AG04450 (cell line): ENCODE data around the gene HIP1. TPM values are rescaled to one million over a fixed set of nuclear protein-coding genes. Genes with fewer than 3 reads are reported as not detected.

Experiments used
- CTCF ChIA-PET: fragments of 300-600, 350-600 bp; formaldehyde crosslinking; extraction: SDS; loops from one replicate; lab custom pipeline; 2022; ENCODE audit warnings: antibody characterized with exemption, inconsistent platforms; lab: Charles Lee
- POLR2A ChIA-PET: fragments of 350-600 bp; formaldehyde crosslinking; extraction: SDS; loops from one replicate; lab custom pipeline; 2021; ENCODE audit warnings: antibody characterized with exemption, inconsistent platforms; lab: Yijun Ruan, JAX
- DNase-seq: peaks from one replicate; pipeline ENCODE4 v3.0.0-alpha.2; 2011; ENCODE audit warnings: low read depth, low spot score
- H3K27ac ChIP-seq: one replicate; pipeline ENCODE4 v1.5.1; 2012; ENCODE audit warnings: low read depth, low read length, control low read depth
- H3K27me3 ChIP-seq: one replicate; pipeline ENCODE4 v1.6.0; 2012; ENCODE audit warnings: low read length; ENCODE audit not compliant: control insufficient read depth, insufficient read depth
- H3K4me3 ChIP-seq: 2 replicates; pipeline ENCODE4 v1.5.1; 2011; ENCODE audit warnings: mild to moderate bottlenecking, low read depth, low read length, control low read depth
- H3K9me3 ChIP-seq: 2 replicates; pipeline ENCODE4 v1.5.1; 2012; ENCODE audit warnings: low read length; ENCODE audit not compliant: control insufficient read depth, insufficient read depth
- CTCF ChIP-seq: IDR thresholded peaks from 2 replicates; pipeline ENCODE4 v1.5.1; 2011; ENCODE audit warnings: low read depth, low read length, control low read depth, inconsistent platforms
- polyA plus RNA-seq: library from polyadenylated mRNA; depleted of rRNA; stranded (reverse); fragments of >200 nt; gene quantifications from 2 replicates; pipeline ENCODE4 v1.2.3, GENCODE V29; 2011

Gene HIP1
- polyA plus RNA-seq, 1 experiment: 13.7 TPM

GRCh38 chr7:75711076-75711475 lies 27.7 kb downstream of the HIP1 start:
- DNase-seq: no peak
- Histone ChIP-seq H3K27ac (no peak overlapping the region), H3K4me3 (no peak overlapping the region), H3K27me3 (no peaks in the 10 kb centered on the region), H3K9me3 (peaks cover 4% of the 10 kb centered on the region; the same call in 1 of the 2 replicates)
- POLR2A ChIA-PET: no interaction called here
- no peak for TF ChIP-seq CTCF
- CTCF ChIA-PET: interaction anchor here (0.9 to 1.8 kb wide), 2 partner anchors 10 to 51 kb away, joined by 3 to 7 read pairs; no protein-coding TSS in a partner anchor

- Histone ChIP-seq H3K27me3 (no peaks in the 10 kb centered on the region), H3K9me3 (peaks cover 3% of the 10 kb centered on the region; the same call in 1 of the 2 replicates), H3K27ac (no peak overlapping the region), H3K4me3 (no peak overlapping the region)
- POLR2A ChIA-PET: no interaction called here
- CTCF ChIA-PET: no interaction called here
- DNase-seq: no peak
- no peak for TF ChIP-seq CTCF
Measured at GRCh38 chr7:75704928-75705327, 33.8 kb downstream of the HIP1 start.

GRCh38 chr7:75702515-75702914 lies 36.2 kb downstream of the HIP1 start:
- no peak overlapping the region for H3K27ac ChIP-seq
- CTCF ChIA-PET: no interaction called here
- DNase-seq: no peak
- no peak for TF ChIP-seq CTCF
- no peak overlapping the region for H3K4me3 ChIP-seq
- POLR2A ChIA-PET: no interaction called here
- H3K9me3 ChIP-seq: no peaks in the 10 kb centered on the region
- H3K27me3 ChIP-seq: no peaks in the 10 kb centered on the region

- POLR2A ChIA-PET: no interaction called here
- CTCF ChIA-PET: no interaction called here
- no peak for TF ChIP-seq CTCF
Measured at GRCh38 chr7:75699993-75700392, 38.7 kb downstream of the HIP1 start.

GRCh38 chr7:75698358-75698757 lies 40.4 kb downstream of the HIP1 start:
- ChIA-PET POLR2A (no interaction called here), CTCF (no interaction called here)
- no peak for TF ChIP-seq CTCF

More at GRCh38 chr7:75699993-75700392, 38.7 kb downstream of the HIP1 start:
- Histone ChIP-seq H3K4me3 (no peak overlapping the region), H3K27ac (no peak overlapping the region), H3K27me3 (no peaks in the 10 kb centered on the region), H3K9me3 (no peaks in the 10 kb centered on the region)
- no peak for DNase-seq

More at GRCh38 chr7:75698358-75698757, 40.4 kb downstream of the HIP1 start:
- no peak overlapping the region for H3K27ac ChIP-seq
- DNase-seq: no peak
- no peak overlapping the region for H3K4me3 ChIP-seq
- H3K27me3 ChIP-seq: no peaks in the 10 kb centered on the region
- H3K9me3 ChIP-seq: no peaks in the 10 kb centered on the region
